MCF 10A (cell line): ENCODE data around the gene MEX3D. TPM values are rescaled to one million over a fixed set of nuclear protein-coding genes. Genes with fewer than 3 reads are reported as not detected.

Experiments
- Bru-seq: library from RNA; stranded (reverse); fragments of 400-500 nt; gene quantifications from one replicate; lab custom pipeline; 2021; lab: Mats Ljungman, UMichigan
- BruChase-seq, 2 experiments: library from RNA; stranded (reverse); fragments of 400-500 nt; gene quantifications; one replicate each; lab custom pipeline; 2021; lab: Mats Ljungman, UMichigan
- BruUV-seq: library from RNA; stranded (reverse); fragments of 400-500 nt; replicated peaks from 2 replicates; lab custom pipeline; 2021; lab: Mats Ljungman, UMichigan
- CTCF ChIA-PET: fragments of 300-600 bp; sonication (Branson Sonifier 250); formaldehyde crosslinking; extraction: SDS; loops from one replicate; lab custom pipeline; 2021; ENCODE audit warnings: antibody characterized with exemption, inconsistent platforms; lab: Yijun Ruan, JAX
- POLR2A ChIA-PET: fragments of 300-600, 350-650 bp; sonication (Branson Sonifier 250); formaldehyde crosslinking; extraction: SDS; loops from one replicate; lab custom pipeline; 2020; ENCODE audit warnings: antibody characterized with exemption, inconsistent platforms; lab: Yijun Ruan, JAX
- DNase-seq: peaks from one replicate; pipeline ENCODE4 v3.0.0-alpha.2; 2018; ENCODE audit not compliant: unreplicated experiment
- H3K27ac Mint-ChIP-seq: one replicate; pipeline ENCODE4 v1.8.0; 2022; ENCODE audit warnings: mild to moderate bottlenecking, low read depth, mixed read lengths; ENCODE audit not compliant: unreplicated experiment
- H3K27me3 Mint-ChIP-seq: one replicate; pipeline ENCODE4 v1.8.0; 2022; ENCODE audit warnings: mixed read lengths; ENCODE audit not compliant: insufficient read depth, unreplicated experiment
- H3K36me3 Mint-ChIP-seq: one replicate; pipeline ENCODE4 v1.8.0; 2022; ENCODE audit warnings: mild to moderate bottlenecking, moderate library complexity, mixed read lengths; ENCODE audit not compliant: insufficient read depth, unreplicated experiment
- H3K4me1 Mint-ChIP-seq: one replicate; pipeline ENCODE4 v1.8.0; 2022; ENCODE audit warnings: mixed read lengths; ENCODE audit not compliant: insufficient read depth, unreplicated experiment
- H3K4me3 Mint-ChIP-seq: one replicate; pipeline ENCODE4 v1.8.0; 2022; ENCODE audit warnings: mild to moderate bottlenecking, moderate library complexity, mixed read lengths; ENCODE audit not compliant: unreplicated experiment
- H3K9me3 Mint-ChIP-seq: one replicate; pipeline ENCODE4 v1.8.0; 2022; ENCODE audit warnings: mixed read lengths; ENCODE audit not compliant: unreplicated experiment
- CTCF ChIP-seq: fragments of 200-600 bp; IDR thresholded peaks from one replicate; pipeline ENCODE4 v1.8.0; 2022; ENCODE audit warnings: antibody characterized with exemption, mild to moderate bottlenecking; ENCODE audit not compliant: unreplicated experiment
- intact Hi-C: fragments of 100-400 bp; cut with micrococcal nuclease; formaldehyde crosslinking; loops from 2 replicates; pipeline ENCODE4 v1.14.1; 2022
- long read RNA-seq: library from polyadenylated mRNA; stranded (forward); transcript quantifications from one replicate; pipeline ENCODE4 v2.0.0, GENCODE V29; 2022
- total RNA-seq: library from RNA; stranded (reverse); gene quantifications from 2 replicates; pipeline ENCODE4 v1.2.3, GENCODE V29; 2022

The MEX3D gene
- total RNA-seq, result 18.7 and 20.0 TPM in 2 replicates
- Bru-seq, nascent RNA, result percentile 35 among the genes with signal in this experiment
- percentile 65 among the genes with signal in this experiment for BruChase-seq, experiment 1, labeled RNA remaining after a 6-hour chase
- BruChase-seq, experiment 2, labeled RNA remaining after a 2-hour chase, result percentile 47 among the genes with signal in this experiment
- long read RNA-seq, partial matches to known transcripts, result 1 of 1 reads
- long read RNA-seq, other reads (novel, unspliced or antisense), result 0 of 1 reads

- TF ChIP-seq CTCF, result no peak
- Mint-ChIP-seq H3K4me1 (no peaks in the 10 kb centered on the region), H3K9me3 (no peaks in the 10 kb centered on the region), H3K27me3 (peaks cover 17% of the 10 kb centered on the region), H3K27ac (no peak within 1 kb of the TSS), H3K4me3 (peak within 1 kb of the TSS; percentile 65), H3K36me3 (peaks cover 4% of the 10 kb centered on the region)
- ChIA-PET CTCF (interaction anchor here (0.5 kb wide), 1 partner anchor 33 kb away, joined by 3 read pairs; no protein-coding TSS in a partner anchor), POLR2A (interaction anchor here (0.7 to 1.0 kb wide), 2 partner anchors 23 to 26 kb away, joined by 3 to 4 read pairs; no protein-coding TSS in a partner anchor)
- peak; percentile 79 for DNase-seq
- intact Hi-C loops, result no loop called here
- BruUV-seq, result no TSS peak
Observed at GRCh38 chr19:1568320-1569019, at the start of gene MEX3D. TSS of gene MEX3D (minus strand) at chr19:1568325. CDS start at chr19:1568058, 267 bp downstream.

DNA sequence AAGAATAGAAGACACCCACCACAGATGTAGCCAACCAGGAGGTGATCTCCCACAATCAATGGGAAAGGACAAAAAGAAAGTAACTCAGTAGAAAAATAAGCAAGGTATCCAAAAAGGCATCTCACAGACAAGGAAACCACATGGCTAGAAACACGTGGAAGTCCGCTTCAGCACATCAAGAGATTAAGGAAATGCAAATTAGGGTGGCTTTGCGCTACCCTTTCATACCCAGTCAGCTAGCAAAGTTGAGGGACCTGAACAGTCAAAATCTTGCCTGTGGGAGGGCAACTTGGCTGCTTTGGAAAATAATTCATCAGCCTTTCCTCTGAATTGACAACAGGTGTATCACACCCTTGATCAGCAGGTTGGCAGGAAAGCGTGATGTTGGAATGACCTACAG, 48.8 kb upstream of the MEX3D start:
- Mint-ChIP-seq H3K4me1 (no peaks in the 10 kb centered on the region), H3K4me3 (no peak overlapping the region), H3K9me3 (no peaks in the 10 kb centered on the region), H3K27ac (no peak overlapping the region), H3K27me3 (no peaks in the 10 kb centered on the region), H3K36me3 (peaks cover 58% of the 10 kb centered on the region)
- no peak for DNase-seq
- TF ChIP-seq CTCF, result no peak
- BruUV-seq, result no TSS peak
- intact Hi-C loops, result no loop called here
- POLR2A ChIA-PET, result interaction anchor here (1.1 kb wide), 1 partner anchor 10 kb away, joined by 3 read pairs; no protein-coding TSS in a partner anchor
- CTCF ChIA-PET, result interaction anchor here (0.5 to 0.7 kb wide), 2 partner anchors 36 to 178 kb away, joined by 3 read pairs; no protein-coding TSS in a partner anchor

- ChIA-PET CTCF (interaction anchor here (0.7 kb wide), 2 partner anchors 55 to 178 kb away, joined by 3 read pairs; no protein-coding TSS in a partner anchor), POLR2A (interaction anchor here (1.1 kb wide), 1 partner anchor 9 kb away, joined by 3 read pairs; no protein-coding TSS in a partner anchor)
- H3K27ac Mint-ChIP-seq, result no peak overlapping the region
- H3K9me3 Mint-ChIP-seq, result no peaks in the 10 kb centered on the region
- no TSS peak for BruUV-seq
- H3K4me3 Mint-ChIP-seq, result no peak overlapping the region
- no peaks in the 10 kb centered on the region for H3K27me3 Mint-ChIP-seq
- TF ChIP-seq CTCF, result no peak
- H3K4me1 Mint-ChIP-seq, result no peaks in the 10 kb centered on the region
- intact Hi-C loops, result no loop called here
- H3K36me3 Mint-ChIP-seq, result peaks cover 59% of the 10 kb centered on the region
- DNase-seq, result no peak
Observed at GRCh38 chr19:1616396-1616795, 48.3 kb upstream of the MEX3D start.
